AG04449 (cell line): Measurements from ENCODE around the gene LCA5.

ENCODE experiments used
- CTCF ChIA-PET: fragments of 350-600 bp; formaldehyde crosslinking; extraction: SDS; loops from one replicate; lab custom pipeline; 2021; ENCODE audit warnings: antibody characterized with exemption; lab: Yijun Ruan, JAX
- POLR2A ChIA-PET: fragments of 400-600, 350-600 bp; formaldehyde crosslinking; extraction: SDS; loops from one replicate; lab custom pipeline; 2020; ENCODE audit warnings: antibody characterized with exemption, inconsistent platforms; lab: Yijun Ruan, JAX
- DNase-seq: peaks from one replicate; pipeline ENCODE4 v3.0.0-alpha.2; 2010; ENCODE audit warnings: low read depth, low spot score
- H3K4me3 ChIP-seq: 2 replicates; pipeline ENCODE4 v1.5.1; 2011; ENCODE audit warnings: low read depth, mild to moderate bottlenecking, control low read depth, low read length
- TF ChIP-seq, protein P1 (sequence below): IDR thresholded peaks from one replicate; pipeline ENCODE4 v1.5.1; 2011; ENCODE audit warnings: mild to moderate bottlenecking, moderate library complexity, low read length, control low read depth, inconsistent platforms; ENCODE audit not compliant: insufficient read depth; ENCODE audit errors: missing control alignments

Gene LCA5

GRCh38 chr6:79440598-79440997, 96.6 kb downstream of the LCA5 start:
- no peak overlapping the region for H3K4me3 ChIP-seq
- DNase-seq, result no peak
- CTCF ChIA-PET, result no interaction called here
- TF ChIP-seq, protein P1, sequence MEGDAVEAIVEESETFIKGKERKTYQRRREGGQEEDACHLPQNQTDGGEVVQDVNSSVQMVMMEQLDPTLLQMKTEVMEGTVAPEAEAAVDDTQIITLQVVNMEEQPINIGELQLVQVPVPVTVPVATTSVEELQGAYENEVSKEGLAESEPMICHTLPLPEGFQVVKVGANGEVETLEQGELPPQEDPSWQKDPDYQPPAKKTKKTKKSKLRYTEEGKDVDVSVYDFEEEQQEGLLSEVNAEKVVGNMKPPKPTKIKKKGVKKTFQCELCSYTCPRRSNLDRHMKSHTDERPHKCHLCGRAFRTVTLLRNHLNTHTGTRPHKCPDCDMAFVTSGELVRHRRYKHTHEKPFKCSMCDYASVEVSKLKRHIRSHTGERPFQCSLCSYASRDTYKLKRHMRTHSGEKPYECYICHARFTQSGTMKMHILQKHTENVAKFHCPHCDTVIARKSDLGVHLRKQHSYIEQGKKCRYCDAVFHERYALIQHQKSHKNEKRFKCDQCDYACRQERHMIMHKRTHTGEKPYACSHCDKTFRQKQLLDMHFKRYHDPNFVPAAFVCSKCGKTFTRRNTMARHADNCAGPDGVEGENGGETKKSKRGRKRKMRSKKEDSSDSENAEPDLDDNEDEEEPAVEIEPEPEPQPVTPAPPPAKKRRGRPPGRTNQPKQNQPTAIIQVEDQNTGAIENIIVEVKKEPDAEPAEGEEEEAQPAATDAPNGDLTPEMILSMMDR, result no peak
- POLR2A ChIA-PET, result no interaction called here

- TF ChIP-seq, protein P1, result no peak
- POLR2A ChIA-PET, result no interaction called here
- DNase-seq, result no peak
- CTCF ChIA-PET, result no interaction called here
- no peak overlapping the region for H3K4me3 ChIP-seq
Observed at GRCh38 chr6:79438030-79438429, 99.2 kb downstream of the LCA5 start.

DNA sequence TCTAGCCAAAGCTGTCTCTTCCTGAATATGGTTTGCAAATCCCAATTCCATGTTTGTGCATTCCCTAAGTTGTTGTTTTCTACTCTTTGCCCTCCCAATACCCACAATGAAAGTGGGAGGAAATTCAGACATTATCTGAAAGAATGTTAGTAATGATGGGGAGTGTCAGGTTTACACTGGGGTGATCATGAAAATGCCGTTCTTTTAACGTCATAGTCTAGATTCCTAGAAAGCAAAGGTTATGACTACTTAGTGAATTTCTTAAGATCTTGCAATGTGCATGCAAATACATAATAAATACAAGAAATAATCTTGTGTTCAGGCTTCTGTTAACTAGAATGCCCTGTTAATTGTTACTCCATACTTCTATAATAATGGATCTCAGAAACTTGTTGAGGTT, 101.0 kb downstream of the LCA5 start:
- POLR2A ChIA-PET, result no interaction called here
- CTCF ChIA-PET, result no interaction called here
- no peak for DNase-seq
- H3K4me3 ChIP-seq, result no peak overlapping the region
- TF ChIP-seq, protein P1, result no peak

- ChIA-PET POLR2A (no interaction called here), CTCF (no interaction called here)
- TF ChIP-seq, protein P1, result no peak
Observed at GRCh38 chr6:79435746-79436145, 101.5 kb downstream of the LCA5 start.

More at GRCh38 chr6:79435746-79436145, 101.5 kb downstream of the LCA5 start:
- no peak overlapping the region for H3K4me3 ChIP-seq
- no peak for DNase-seq
